ENCODE results near the gene MORF4L1.

- TF ChIP-seq EZH2 (IDR thresholded peaks at IDR 0.05; ENCODE audit: borderline replicate concordance, insufficient read depth, low read length, poor library complexity, severe bottlenecking) (no peak), CTCF (IDR thresholded peaks at IDR 0.05; ENCODE audit: poor library complexity, severe bottlenecking) (no peak), EP300 (conservative IDR thresholded peaks at IDR 0.05; ENCODE audit: poor library complexity, severe bottlenecking) (no peak), SMC3 (conservative IDR thresholded peaks at IDR 0.05; ENCODE audit: poor library complexity) (no peak), POLR2AphosphoS5 (IDR thresholded peaks at IDR 0.05) (no peak), REST (IDR thresholded peaks at IDR 0.05; ENCODE audit: borderline replicate concordance) (no peak)
These were observed 34.2 kb upstream of the MORF4L1 start for GRCh38 chr15:78838489-78838888.
